Hepatocyte (in vitro differentiated cells): ENCODE measurements around the gene RBM42.

Source experiments
- CTCF ChIP-seq: fragments of 200-600 bp; sonication (generic); IDR thresholded peaks from 2 replicates; pipeline ENCODE4 v1.5.1; 2016; ENCODE audit warnings: antibody characterized with exemption, mild to moderate bottlenecking; ENCODE audit not compliant: poor library complexity
- EZH2 ChIP-seq: fragments of 200-600 bp; sonication (generic); IDR thresholded peaks from 2 replicates; pipeline ENCODE4 v1.6.1; 2016; ENCODE audit warnings: antibody characterized with exemption, mild to moderate bottlenecking, borderline replicate concordance
- EZH2phosphoT487 ChIP-seq: fragments of 200-600 bp; sonication (generic); IDR thresholded peaks from one replicate; pipeline ENCODE4 v1.6.1; 2018; ENCODE audit warnings: antibody characterized with exemption, mild to moderate bottlenecking, low read depth, moderate library complexity; ENCODE audit not compliant: unreplicated experiment, severe bottlenecking

GRCh38 chr19:35608251-35608650, 20.6 kb upstream of the RBM42 start:
- TF ChIP-seq CTCF (no peak), EZH2phosphoT487 (no peak), EZH2 (no peak)
